HG02571 (cell line): ENCODE results near the gene DCPS.
"Not testable (repeated sequence)": the region's sequence is repeated elsewhere in the genome, so short reads cannot be mapped to it uniquely, and the experiment has no call there.

Source experiments
- ATAC-seq: cut with Tn5 transposase; IDR thresholded peaks from one replicate; pipeline ENCODE4 v1.9.1; 2021; ENCODE audit warnings: mild to moderate bottlenecking, moderate library complexity; ENCODE audit not compliant: unreplicated experiment

DCPS gene

GRCh38 chr11:126284829-126285228 is 19.0 kb upstream of the DCPS start:
- no peak for ATAC-seq

- ATAC-seq = no peak
These were observed 15.6 kb upstream of the DCPS start for GRCh38 chr11:126288237-126288636.

GRCh38 chr11:126290887-126291286 is 13.0 kb upstream of the DCPS start:
- ATAC-seq = no peak

- no peak for ATAC-seq
These were observed 10.1 kb upstream of the DCPS start for GRCh38 chr11:126293726-126294125.

- no peak for ATAC-seq
These were observed 6.9 kb upstream of the DCPS start for GRCh38 chr11:126297004-126297403.

- ATAC-seq = peak; percentile 0
These were observed 706 bp downstream of the DCPS start for GRCh38 chr11:126304457-126305075.

- ATAC-seq = peak; percentile 55
These were observed 1.8 kb downstream of the DCPS start for GRCh38 chr11:126305699-126306098.

GRCh38 chr11:126307706-126308105 is 3.8 kb downstream of the DCPS start:
- no peak for ATAC-seq

GRCh38 chr11:126308271-126308671 is 4.4 kb downstream of the DCPS start:
- no peak for ATAC-seq

- ATAC-seq = not testable (repeated sequence)
These were observed 4.9 kb downstream of the DCPS start for GRCh38 chr11:126308771-126309170.

- peak; percentile 41 for ATAC-seq
These were observed 6.5 kb downstream of the DCPS start for GRCh38 chr11:126310200-126310991.

GRCh38 chr11:126310992-126311310 is 7.1 kb downstream of the DCPS start:
- ATAC-seq = no peak

- ATAC-seq = peak; percentile 50
These were observed 7.8 kb downstream of the DCPS start for GRCh38 chr11:126311401-126312291.

- no peak for ATAC-seq
These were observed 9.1 kb downstream of the DCPS start for GRCh38 chr11:126312961-126313360.

- no peak for ATAC-seq
These were observed 10.0 kb downstream of the DCPS start for GRCh38 chr11:126313826-126314225.

- ATAC-seq = no peak
These were observed 13.5 kb downstream of the DCPS start for GRCh38 chr11:126317432-126317755.

- ATAC-seq = peak; percentile 28
These were observed 14.1 kb downstream of the DCPS start for GRCh38 chr11:126317756-126318573.

- peak; percentile 79 for ATAC-seq
These were observed 14.9 kb downstream of the DCPS start for GRCh38 chr11:126318574-126319373.

GRCh38 chr11:126319374-126319740 is 15.5 kb downstream of the DCPS start:
- no peak for ATAC-seq

- no peak for ATAC-seq
These were observed 19.1 kb downstream of the DCPS start for GRCh38 chr11:126322996-126323395.
